Measurements from ENCODE around the gene COL9A3. TPM values are rescaled to one million over a fixed set of nuclear protein-coding genes. Genes with fewer than 3 reads are reported as not detected.

The COL9A3 gene
- total and polyA plus RNA-seq, 2 of the 8 experiments (the other 6 are each of a cell fraction or from before 2014, with no cell fraction given), result 21.7 to 80.1 TPM

DNA sequence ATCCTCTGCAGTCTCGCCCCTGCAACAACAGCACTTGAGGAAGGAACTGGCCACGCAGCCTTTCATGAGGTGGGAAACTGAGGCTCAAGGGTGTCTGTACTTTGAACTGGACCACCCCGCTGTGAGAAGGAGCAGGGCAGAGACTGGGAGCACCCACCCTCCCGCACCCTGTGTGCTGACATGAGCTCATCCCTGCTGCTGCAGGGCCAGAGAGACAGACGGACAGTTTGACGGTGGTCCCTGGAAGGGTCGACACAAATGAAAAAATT, 37.5 kb upstream of the COL9A3 start:
- DNase-seq (ENCODE audit: low read depth in 1 of 2, low spot score in 2 of 2) (no peak), FAIRE-seq (no peak)
- no peak overlapping the region for H3K14ac ChIP-seq (ENCODE audit: insufficient read length)
- no peak overlapping the region for H2BK15ac ChIP-seq (ENCODE audit: low read length)
- no peaks in the 10 kb centered on the region for H4K20me1 ChIP-seq (replicated peaks in 1 of 2; ENCODE audit: control insufficient read depth in 1 of 2, insufficient read depth in 2 of 2, low read length in 2 of 2)
- H4K8ac ChIP-seq (ENCODE audit: extremely low read depth, insufficient read depth, low read length), result 0 out of 2 replicates have a peak overlapping the region, but pooled peaks have one; percentile 11
- no peaks in the 10 kb centered on the region for H3K79me2 ChIP-seq (ENCODE audit: control insufficient read depth in 1 of 2, insufficient read depth in 2 of 2, low read length in 2 of 2)
- no peaks in the 10 kb centered on the region for H3K79me1 ChIP-seq (ENCODE audit: low read depth, low read length)
- no peak overlapping the region for H2BK5ac ChIP-seq (ENCODE audit: low read depth, low read length)
- no peak overlapping the region for H3K4me3 ChIP-seq (ENCODE audit: extremely low read depth in 1 of 4, insufficient read depth in 2 of 4, low read depth in 3 of 4, low read length in 4 of 4)
- H3K4me1 ChIP-seq (replicated peaks in 1 of 4; ENCODE audit: control insufficient read depth in 3 of 4, insufficient read depth in 4 of 4, low read length in 3 of 4), result peaks cover 0 to 13% (median 3%) of the 10 kb centered on the region in 4 experiments; a peak in 4 of 7 replicates
- H2BK12ac ChIP-seq (ENCODE audit: low read depth, low read length), result peak overlapping the region; percentile 75; the same call in 1 of the 2 replicates
- H3K18ac ChIP-seq (ENCODE audit: extremely low read depth, low read length), result peak overlapping the region; percentile 60; the same call in 1 of the 2 replicates
- WGBS, 2 experiments (ENCODE audit: extremely low coverage in 1 of 2, insufficient coverage in 1 of 2, insufficient read length in 1 of 2, insufficient replicate concordance in 2 of 2, low coverage in 1 of 2, low lambda C conversion rate in 2 of 2, missing lambda C conversion rate in 1 of 2), result 98% methylated on average over 6 of the region's 7 CpGs; no CpG with 5 or more reads in 1 of the 2 experiments
- no peak overlapping the region for H2AFZ ChIP-seq (ENCODE audit: low read length)
- no peak overlapping the region for H3K56ac ChIP-seq (replicated peaks; ENCODE audit: insufficient read length, low read depth, low read length)
- no peak overlapping the region for H3K9ac ChIP-seq (replicated peaks in 1 of 4; ENCODE audit: extremely low read depth in 1 of 4, low read depth in 3 of 4, low read length in 3 of 4)
- no peak overlapping the region for H3K27ac ChIP-seq (ENCODE audit: low read depth, low read length)
- POLR2A ChIA-PET (ENCODE audit: partially characterized antibody), result interaction anchor here (0.6 to 1.6 kb wide), 2 partner anchors 12 to 45 kb away, joined by 3 to 4 read pairs; no protein-coding TSS in a partner anchor
- CTCF ChIA-PET (ENCODE audit: partially characterized antibody), result interaction anchor here (0.6 to 3.4 kb wide), 10 partner anchors 10 to 664 kb away, joined by 3 to 35 read pairs (median 4); partner anchors contain the start of gene NTSR1
- H2BK120ac ChIP-seq (replicated peaks; ENCODE audit: low read depth, low read length), result no peak overlapping the region
- no peak overlapping the region for H3K23ac ChIP-seq (ENCODE audit: insufficient read length)
- no peak overlapping the region for H3K4ac ChIP-seq (replicated peaks; ENCODE audit: insufficient read length, low read depth, low read length)
- H3K23me2 ChIP-seq (ENCODE audit: low read depth, low read length), result no peaks in the 10 kb centered on the region
- no peaks in the 10 kb centered on the region for H3K36me3 ChIP-seq (ENCODE audit: control insufficient read depth in 2 of 4, insufficient read depth in 4 of 4, low read length in 3 of 4)
- peak overlapping the region; percentile 61; the same call in 1 of the 2 replicates for H2BK20ac ChIP-seq (ENCODE audit: low read length)
- H3K9me3 ChIP-seq (ENCODE audit: insufficient read depth in 2 of 2, low read depth in 1 of 2, low read length in 1 of 2), result no peaks in the 10 kb centered on the region
- no peak overlapping the region for H4K91ac ChIP-seq (replicated peaks; ENCODE audit: insufficient read length, low read length)
- no peaks in the 10 kb centered on the region for H3K27me3 ChIP-seq (replicated peaks in 1 of 4; ENCODE audit: control insufficient read depth in 3 of 4, extremely low read depth in 1 of 4, insufficient read depth in 3 of 4, low read length in 3 of 4)
- TF ChIP-seq CEBPB (IDR thresholded peaks at IDR 0.05; ENCODE audit: low read depth, low read length) (no peak), CHD2 (IDR thresholded peaks at IDR 0.05; ENCODE audit: low read length) (no peak), BRCA1 (IDR thresholded peaks at IDR 0.05; ENCODE audit: low read depth, low read length) (no peak), FOSL1 (IDR thresholded peaks at IDR 0.05; ENCODE audit: insufficient read depth, low read depth, low read length) (no peak), SP2 (IDR thresholded peaks at IDR 0.05; ENCODE audit: low read length) (no peak), TCF12 (IDR thresholded peaks at IDR 0.05; ENCODE audit: low read depth, low read length) (no peak), RNF2 (IDR thresholded peaks at IDR 0.05; ENCODE audit: borderline replicate concordance, low read depth, low read length, missing control alignments, poor library complexity, severe bottlenecking) (no peak), EGR1 (IDR thresholded peaks at IDR 0.05; ENCODE audit: borderline replicate concordance, low read depth, low read length) (no peak), NANOG (IDR thresholded peaks at IDR 0.05; ENCODE audit: insufficient read depth, low read depth, low read length, poor library complexity, severe bottlenecking) (no peak), SIRT6 (IDR thresholded peaks at IDR 0.05; ENCODE audit: low read length) (no peak), KDM5A (IDR thresholded peaks at IDR 0.05; ENCODE audit: low read length) (no peak), NRF1 (IDR thresholded peaks at IDR 0.05; ENCODE audit: low read depth, low read length) (no peak), RFX5 (IDR thresholded peaks at IDR 0.05; ENCODE audit: borderline replicate concordance, low read depth, low read length) (no peak)
- H4K5ac ChIP-seq (ENCODE audit: insufficient read length, low read depth, low read length), result no peak overlapping the region
- H2AK5ac ChIP-seq (ENCODE audit: low read depth, low read length), result no peak overlapping the region
- no peak overlapping the region for H3K4me2 ChIP-seq (ENCODE audit: insufficient read depth in 1 of 2, low read depth in 2 of 2, low read length in 2 of 2)

Measured in H1 (cell line).